GM10266 (cell line): ENCODE measurements around the gene DNAJC1.
A peak's percentile ranks its signal among the peaks of the same experiment; 100 is the strongest.

ENCODE experiments used
- DNase-seq: peaks from one replicate; pipeline ENCODE4 v3.0.0; 2012; ENCODE audit errors: extremely low spot score
- TF ChIP-seq, protein P1 (sequence below): IDR thresholded peaks from 2 replicates; pipeline ENCODE4 v1.5.1; 2012; ENCODE audit warnings: mild to moderate bottlenecking, low read depth; ENCODE audit not compliant: control insufficient read depth, insufficient read depth; ENCODE audit errors: missing control alignments

DNAJC1 gene

GRCh38 chr10:22002591-22003176 lies 846 bp downstream of the DNAJC1 start:
- peak; percentile 36 for DNase-seq
- TF ChIP-seq, protein P1, sequence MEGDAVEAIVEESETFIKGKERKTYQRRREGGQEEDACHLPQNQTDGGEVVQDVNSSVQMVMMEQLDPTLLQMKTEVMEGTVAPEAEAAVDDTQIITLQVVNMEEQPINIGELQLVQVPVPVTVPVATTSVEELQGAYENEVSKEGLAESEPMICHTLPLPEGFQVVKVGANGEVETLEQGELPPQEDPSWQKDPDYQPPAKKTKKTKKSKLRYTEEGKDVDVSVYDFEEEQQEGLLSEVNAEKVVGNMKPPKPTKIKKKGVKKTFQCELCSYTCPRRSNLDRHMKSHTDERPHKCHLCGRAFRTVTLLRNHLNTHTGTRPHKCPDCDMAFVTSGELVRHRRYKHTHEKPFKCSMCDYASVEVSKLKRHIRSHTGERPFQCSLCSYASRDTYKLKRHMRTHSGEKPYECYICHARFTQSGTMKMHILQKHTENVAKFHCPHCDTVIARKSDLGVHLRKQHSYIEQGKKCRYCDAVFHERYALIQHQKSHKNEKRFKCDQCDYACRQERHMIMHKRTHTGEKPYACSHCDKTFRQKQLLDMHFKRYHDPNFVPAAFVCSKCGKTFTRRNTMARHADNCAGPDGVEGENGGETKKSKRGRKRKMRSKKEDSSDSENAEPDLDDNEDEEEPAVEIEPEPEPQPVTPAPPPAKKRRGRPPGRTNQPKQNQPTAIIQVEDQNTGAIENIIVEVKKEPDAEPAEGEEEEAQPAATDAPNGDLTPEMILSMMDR = no peak

DNA sequence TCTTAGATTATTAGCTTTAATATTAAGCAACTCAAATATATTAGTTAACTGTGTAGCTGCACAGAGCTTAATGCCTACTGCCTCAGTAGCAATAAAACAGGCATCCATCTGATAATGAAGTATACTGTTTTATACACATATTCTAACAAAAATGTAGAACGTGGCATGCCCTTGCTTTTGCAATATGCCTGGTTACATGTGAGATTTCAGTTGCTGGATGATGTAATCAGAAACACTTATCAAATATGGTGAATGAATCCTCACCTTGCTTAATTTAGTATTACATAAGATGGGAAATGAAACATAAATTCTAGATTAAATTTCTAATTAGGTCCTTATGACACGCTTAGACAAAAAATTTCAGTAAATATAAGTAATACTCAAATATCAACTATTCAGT lies 8.0 kb downstream of the DNAJC1 start:
- no peak for DNase-seq

DNA sequence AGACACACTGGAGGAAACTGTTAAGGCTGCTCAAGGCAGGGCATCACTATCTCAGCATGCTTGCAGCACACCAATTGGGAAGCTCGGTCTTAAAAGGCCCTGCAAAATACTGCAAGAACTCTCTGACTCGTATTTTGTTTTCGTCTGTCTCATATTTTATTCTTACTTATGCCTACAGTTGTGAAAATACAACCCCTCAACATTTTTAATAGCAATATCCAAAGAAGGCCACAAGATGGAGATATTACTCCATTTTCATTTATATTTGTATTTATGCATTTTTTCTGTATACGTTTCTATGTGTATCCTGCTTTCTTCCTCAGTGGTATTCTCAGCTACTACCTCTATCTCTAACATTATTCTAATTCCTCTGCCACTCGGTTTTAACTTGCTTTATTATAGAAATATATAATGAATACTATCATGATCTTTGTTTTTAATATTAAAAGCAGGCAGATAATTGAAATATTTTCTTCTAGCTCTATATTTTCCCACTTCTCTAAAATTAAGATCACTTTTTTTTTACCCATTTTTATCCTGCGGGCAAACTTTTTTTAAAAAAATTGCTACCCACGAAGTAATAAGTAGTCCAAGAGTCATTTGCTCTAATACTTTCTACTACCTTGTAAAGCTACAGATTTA lies 10.0 kb downstream of the DNAJC1 start:
- no peak for DNase-seq

More for the DNA sequence above, 8.0 kb downstream of the DNAJC1 start:
- TF ChIP-seq, protein P1 = no peak

DNA sequence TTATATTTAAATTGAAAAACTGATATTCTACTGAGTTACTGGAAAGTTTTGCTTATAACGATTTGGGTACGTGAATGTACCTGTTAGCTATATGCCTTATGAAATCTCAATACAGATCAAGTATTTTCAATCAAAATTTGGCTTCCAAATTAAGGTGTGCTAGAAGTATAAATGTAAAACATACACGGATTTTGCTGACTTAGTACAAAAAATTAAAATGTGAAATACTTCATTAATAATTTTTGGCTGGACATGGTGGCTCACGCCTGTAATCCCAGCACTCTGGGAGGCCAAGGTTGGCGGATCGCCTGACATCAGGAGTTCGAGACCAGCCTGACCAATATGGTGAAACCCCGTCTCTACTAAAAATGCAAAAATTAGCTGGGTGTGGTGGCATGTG lies 11.7 kb downstream of the DNAJC1 start:
- TF ChIP-seq, protein P1 = no peak

More for the DNA sequence above, 10.0 kb downstream of the DNAJC1 start:
- TF ChIP-seq, protein P1 = peak; percentile 27

DNA sequence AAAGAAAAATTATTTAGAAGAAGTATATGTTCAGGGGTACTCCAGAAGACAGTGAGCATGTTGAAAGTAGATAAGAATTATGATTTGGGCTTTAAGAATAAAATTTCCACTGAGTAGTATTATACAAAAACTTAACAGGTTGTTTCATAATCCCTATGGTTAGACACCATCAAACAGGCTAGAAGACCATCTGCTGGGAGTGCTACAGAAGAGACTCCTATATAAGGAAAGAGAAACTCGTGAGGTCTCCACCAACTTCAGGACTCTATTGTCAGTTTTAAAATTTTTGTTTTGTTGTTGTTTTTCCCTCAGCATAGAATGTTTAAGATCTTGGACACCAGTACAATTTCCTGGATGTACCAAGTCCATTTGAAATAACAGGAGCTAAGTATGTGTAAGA lies 13.1 kb downstream of the DNAJC1 start:
- DNase-seq = no peak

More for the DNA sequence above, 11.7 kb downstream of the DNAJC1 start:
- DNase-seq = no peak

DNA sequence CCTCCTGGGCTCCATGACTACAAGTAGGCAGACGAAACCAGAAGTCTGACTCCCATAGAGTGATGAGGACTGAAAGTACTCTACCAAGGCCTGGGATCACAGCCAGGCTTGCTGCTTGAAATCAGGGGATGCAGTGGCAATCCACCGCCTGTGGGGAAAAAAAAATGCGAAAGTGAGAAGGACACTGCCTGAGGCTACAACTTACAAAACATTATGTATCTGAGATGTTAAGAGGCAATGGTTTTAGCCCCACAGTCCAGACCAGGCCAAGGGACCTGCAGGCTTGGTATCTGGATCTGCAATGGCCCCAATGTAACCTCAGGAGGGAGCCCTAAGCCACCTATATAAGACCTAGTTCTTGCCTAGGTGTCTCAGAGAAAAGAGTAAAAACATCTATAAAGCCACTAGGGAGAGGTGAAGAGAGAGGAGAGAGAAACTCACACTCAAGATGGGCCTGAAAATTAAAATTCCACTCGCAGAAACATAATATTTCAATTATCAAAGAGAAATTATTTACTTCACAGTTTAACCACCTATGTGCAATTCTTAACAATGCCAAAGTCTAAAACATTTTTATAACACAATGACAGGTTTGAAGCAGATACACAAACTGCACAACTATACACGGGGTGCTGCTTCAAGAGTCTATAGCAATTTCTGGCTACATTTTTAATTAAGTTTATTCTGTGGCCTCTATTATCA lies 13.9 kb downstream of the DNAJC1 start:
- TF ChIP-seq, protein P1 = peak; percentile 47
- peak; percentile 40 for DNase-seq

More for the DNA sequence above, 13.1 kb downstream of the DNAJC1 start:
- TF ChIP-seq, protein P1 = no peak

DNA sequence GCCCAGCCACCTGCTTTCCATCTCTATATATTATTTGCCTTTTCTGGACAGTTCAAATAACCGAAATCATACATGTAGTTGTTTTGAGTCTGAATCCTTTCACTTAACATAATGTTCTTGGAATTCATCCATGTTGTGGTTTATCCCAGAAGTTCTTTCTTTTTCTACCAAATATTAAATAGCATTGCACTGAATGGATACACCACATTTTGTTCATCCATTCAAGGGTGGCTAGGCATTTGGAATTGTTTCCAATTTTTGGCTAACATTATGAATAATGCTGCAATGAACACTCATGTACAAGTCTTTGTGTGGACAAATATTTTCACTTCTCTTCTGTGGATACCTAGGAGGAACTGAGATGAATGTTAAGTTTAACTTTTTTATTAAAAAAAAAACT lies 18.0 kb downstream of the DNAJC1 start:
- TF ChIP-seq, protein P1 = no peak
- no peak for DNase-seq
